ENCODE results near the gene BEST3.
A peak's percentile ranks its signal among the peaks of the same experiment; 100 is the strongest.

Gene BEST3

DNA sequence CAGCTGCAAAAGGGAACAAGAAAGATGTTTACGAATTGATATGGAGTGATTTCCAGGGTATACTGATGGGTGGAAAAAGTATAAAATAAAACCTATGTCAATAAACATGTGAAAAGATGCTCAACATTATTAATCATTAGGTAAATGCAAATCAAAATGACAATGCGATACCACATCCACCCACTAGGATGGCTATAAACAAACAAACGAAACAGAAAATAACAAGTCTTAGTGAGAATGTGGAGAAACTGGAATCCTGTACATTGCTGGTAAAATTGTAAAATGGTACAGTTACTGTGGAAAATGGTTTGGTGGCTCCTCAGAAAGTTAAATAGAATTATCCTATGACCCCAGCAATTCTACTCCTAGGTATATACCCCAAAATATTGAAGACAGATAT, 9.5 kb upstream of the BEST3 start:
- H3K36me3 ChIP-seq (ENCODE audit: control insufficient read depth in 1 of 2, insufficient read depth in 2 of 2, low read length in 2 of 2): no peaks in the 10 kb centered on the region
- no peaks in the 10 kb centered on the region for H3K79me2 ChIP-seq (ENCODE audit: control insufficient read depth, insufficient read depth, low read length, poor library complexity)
- no peak overlapping the region for H3K27ac ChIP-seq (ENCODE audit: low read depth, low read length)
- DNase-seq: peak in 1 of 2 donors; percentile 51
- H3K9ac ChIP-seq (ENCODE audit: low read length): no peak overlapping the region
- no peaks in the 10 kb centered on the region for H3K4me1 ChIP-seq (ENCODE audit: control insufficient read depth in 1 of 2, insufficient read depth in 2 of 2, low read length in 2 of 2)
- H2BK120ac ChIP-seq (ENCODE audit: insufficient read depth, low read length, poor library complexity): no peak overlapping the region
- no peak overlapping the region for H3K4me3 ChIP-seq (ENCODE audit: low read depth, low read length)
- H4K8ac ChIP-seq (ENCODE audit: low read depth, low read length): no peak overlapping the region
- no peak overlapping the region for H4K91ac ChIP-seq (ENCODE audit: low read depth, low read length)
- no peak overlapping the region for H2AFZ ChIP-seq (ENCODE audit: insufficient read depth, low read length, poor library complexity)
- H3K9me3 ChIP-seq (ENCODE audit: insufficient read depth, low read depth, low read length): no peaks in the 10 kb centered on the region
- H4K12ac ChIP-seq (ENCODE audit: low read depth, low read length): no peak overlapping the region
- H3K27me3 ChIP-seq (ENCODE audit: insufficient read depth, low read length): no peaks in the 10 kb centered on the region
- H2AK5ac ChIP-seq (ENCODE audit: low read length): no peak overlapping the region
- no CpG with 5 or more reads among the region's 3 CpGs for WGBS (ENCODE audit: extremely low coverage, insufficient coverage, insufficient read length)
- H2BK12ac ChIP-seq (ENCODE audit: low read length): no peak overlapping the region
- H2BK5ac ChIP-seq (ENCODE audit: low read depth, low read length, poor library complexity): no peak overlapping the region
- no peak overlapping the region for H3K4ac ChIP-seq (ENCODE audit: low read depth, low read length)
- no peak overlapping the region for H3K18ac ChIP-seq (ENCODE audit: low read length)
- no peak overlapping the region for H3K4me2 ChIP-seq (ENCODE audit: low read length)
- no peaks in the 10 kb centered on the region for H3K79me1 ChIP-seq (ENCODE audit: low read length)
- no peak overlapping the region for H3K23ac ChIP-seq (ENCODE audit: low read length)
- H3K14ac ChIP-seq (ENCODE audit: low read length): no peak overlapping the region

DNA sequence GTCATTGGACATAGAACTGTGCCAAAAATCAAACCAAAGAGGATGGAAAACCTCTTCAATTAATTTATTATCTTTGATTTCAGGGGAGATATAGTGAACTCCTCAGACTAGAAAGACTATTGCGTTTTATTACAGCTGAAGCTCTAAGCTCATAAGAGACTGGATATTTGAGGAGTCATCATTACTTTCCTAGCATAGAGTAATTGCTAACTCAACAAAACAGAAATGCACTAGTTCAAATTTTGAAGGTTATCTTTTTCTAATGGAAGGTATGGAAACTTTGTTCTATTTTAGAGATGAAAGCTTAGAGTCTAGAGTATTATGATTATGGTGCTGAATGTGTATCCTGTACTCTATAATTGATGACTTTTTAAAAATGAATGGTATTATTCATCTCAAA, 5.3 kb upstream of the BEST3 start:
- Histone ChIP-seq H3K27ac (ENCODE audit: low read depth, low read length) (no peak overlapping the region), H4K12ac (ENCODE audit: low read depth, low read length) (no peak overlapping the region), H3K27me3 (ENCODE audit: insufficient read depth, low read length) (no peaks in the 10 kb centered on the region)

DNA sequence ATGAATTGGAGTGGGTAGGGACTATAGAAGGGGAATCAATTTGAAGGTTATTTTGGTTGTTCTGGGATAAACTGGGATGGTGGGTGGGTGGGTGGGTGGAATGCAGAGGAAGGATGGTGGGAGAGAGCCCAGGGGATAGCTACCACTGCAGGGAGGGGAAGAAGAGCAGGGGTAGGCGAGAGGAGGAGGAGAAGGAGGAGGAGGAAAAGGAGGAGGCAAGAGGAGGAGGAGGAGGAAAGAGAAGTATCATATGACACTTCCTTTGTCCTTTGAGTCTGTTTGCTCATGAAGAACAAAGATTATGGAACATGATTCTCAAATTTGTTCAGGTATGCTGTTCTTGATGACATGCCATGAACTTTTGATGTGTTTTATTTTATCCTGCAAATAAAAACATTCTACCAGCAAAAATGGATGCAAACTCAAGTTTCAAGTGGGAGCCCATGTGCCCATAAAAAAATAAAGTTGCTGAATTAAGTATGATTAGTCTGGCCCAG, 4.1 kb upstream of the BEST3 start:
- Histone ChIP-seq H2AFZ (ENCODE audit: insufficient read depth, low read length, poor library complexity) (no peak overlapping the region), H3K9ac (ENCODE audit: low read length) (no peak overlapping the region), H3K4ac (ENCODE audit: low read depth, low read length) (no peak overlapping the region), H3K4me3 (ENCODE audit: low read depth, low read length) (no peak overlapping the region), H3K79me2 (ENCODE audit: control insufficient read depth, insufficient read depth, low read length, poor library complexity) (no peaks in the 10 kb centered on the region), H3K36me3 (ENCODE audit: control insufficient read depth in 1 of 2, insufficient read depth in 2 of 2, low read length in 2 of 2) (no peaks in the 10 kb centered on the region), H3K79me1 (ENCODE audit: low read length) (no peaks in the 10 kb centered on the region), H2BK120ac (ENCODE audit: insufficient read depth, low read length, poor library complexity) (no peak overlapping the region), H4K91ac (ENCODE audit: low read depth, low read length) (peak overlapping the region; percentile 37), H2BK5ac (ENCODE audit: low read depth, low read length, poor library complexity) (no peak overlapping the region), H4K12ac (ENCODE audit: low read depth, low read length) (no peak overlapping the region), H2BK12ac (ENCODE audit: low read length) (no peak overlapping the region), H3K18ac (ENCODE audit: low read length) (no peak overlapping the region), H4K8ac (ENCODE audit: low read depth, low read length) (no peak overlapping the region), H3K4me2 (ENCODE audit: low read length) (no peak overlapping the region), H3K9me3 (ENCODE audit: insufficient read depth, low read depth, low read length) (no peaks in the 10 kb centered on the region), H3K27ac (ENCODE audit: low read depth, low read length) (no peak overlapping the region), H2AK5ac (ENCODE audit: low read length) (no peak overlapping the region), H3K23ac (ENCODE audit: low read length) (no peak overlapping the region), H3K14ac (ENCODE audit: low read length) (no peak overlapping the region), H3K4me1 (ENCODE audit: control insufficient read depth in 1 of 2, insufficient read depth in 2 of 2, low read length in 2 of 2) (no peaks in the 10 kb centered on the region), H3K27me3 (ENCODE audit: insufficient read depth, low read length) (no peaks in the 10 kb centered on the region)
- WGBS (ENCODE audit: extremely low coverage, insufficient coverage, insufficient read length): no CpG with 5 or more reads among the region's 1 CpG
- DNase-seq: no peak

More for the DNA sequence above, 5.3 kb upstream of the BEST3 start:
- no peak overlapping the region for H2BK120ac ChIP-seq (ENCODE audit: insufficient read depth, low read length, poor library complexity)
- H2AFZ ChIP-seq (ENCODE audit: insufficient read depth, low read length, poor library complexity): no peak overlapping the region
- no peak overlapping the region for H2BK12ac ChIP-seq (ENCODE audit: low read length)
- no peaks in the 10 kb centered on the region for H3K9me3 ChIP-seq (ENCODE audit: insufficient read depth, low read depth, low read length)
- H4K91ac ChIP-seq (ENCODE audit: low read depth, low read length): no peak overlapping the region
- no CpG with 5 or more reads among the region's 1 CpG for WGBS (ENCODE audit: extremely low coverage, insufficient coverage, insufficient read length)
- no peak for DNase-seq
- H3K4me2 ChIP-seq (ENCODE audit: low read length): no peak overlapping the region
- no peaks in the 10 kb centered on the region for H3K4me1 ChIP-seq (ENCODE audit: control insufficient read depth in 1 of 2, insufficient read depth in 2 of 2, low read length in 2 of 2)
- no peak overlapping the region for H3K14ac ChIP-seq (ENCODE audit: low read length)
- H3K4ac ChIP-seq (ENCODE audit: low read depth, low read length): no peak overlapping the region
- no peaks in the 10 kb centered on the region for H3K79me1 ChIP-seq (ENCODE audit: low read length)
- no peak overlapping the region for H3K4me3 ChIP-seq (ENCODE audit: low read depth, low read length)
- no peak overlapping the region for H2AK5ac ChIP-seq (ENCODE audit: low read length)
- H4K8ac ChIP-seq (ENCODE audit: low read depth, low read length): no peak overlapping the region
- no peak overlapping the region for H3K9ac ChIP-seq (ENCODE audit: low read length)
- no peaks in the 10 kb centered on the region for H3K36me3 ChIP-seq (ENCODE audit: control insufficient read depth in 1 of 2, insufficient read depth in 2 of 2, low read length in 2 of 2)
- no peak overlapping the region for H3K23ac ChIP-seq (ENCODE audit: low read length)
- no peak overlapping the region for H2BK5ac ChIP-seq (ENCODE audit: low read depth, low read length, poor library complexity)
- no peaks in the 10 kb centered on the region for H3K79me2 ChIP-seq (ENCODE audit: control insufficient read depth, insufficient read depth, low read length, poor library complexity)
- H3K18ac ChIP-seq (ENCODE audit: low read length): no peak overlapping the region

DNA sequence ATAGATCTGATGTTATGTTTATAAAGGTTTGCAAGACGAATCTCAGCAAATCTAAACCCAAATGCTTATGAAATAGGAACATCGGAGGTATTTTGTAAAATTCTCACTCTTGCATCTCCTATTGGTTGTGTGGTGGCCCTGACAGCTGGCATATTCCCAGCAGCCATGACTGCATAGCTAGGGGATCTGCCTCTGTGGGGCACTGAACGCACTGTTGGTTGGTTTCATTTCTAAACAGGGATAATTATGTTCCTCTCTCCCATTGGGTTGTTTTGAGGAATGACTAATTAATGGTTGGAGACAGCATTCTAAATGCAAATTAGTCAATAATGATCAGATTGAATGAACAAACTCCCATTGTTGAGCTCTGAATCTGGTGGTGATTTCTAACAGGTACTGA, 2.7 kb upstream of the BEST3 start:
- no peak overlapping the region for H2AFZ ChIP-seq (ENCODE audit: insufficient read depth, low read length, poor library complexity)
- H3K9me3 ChIP-seq (ENCODE audit: insufficient read depth, low read depth, low read length): no peaks in the 10 kb centered on the region
- no peak overlapping the region for H2BK5ac ChIP-seq (ENCODE audit: low read depth, low read length, poor library complexity)
- no peak overlapping the region for H2BK120ac ChIP-seq (ENCODE audit: insufficient read depth, low read length, poor library complexity)
- no peak overlapping the region for H3K9ac ChIP-seq (ENCODE audit: low read length)
- no peaks in the 10 kb centered on the region for H3K79me2 ChIP-seq (ENCODE audit: control insufficient read depth, insufficient read depth, low read length, poor library complexity)
- no peak overlapping the region for H3K4ac ChIP-seq (ENCODE audit: low read depth, low read length)
- H3K27ac ChIP-seq (ENCODE audit: low read depth, low read length): no peak overlapping the region
- no peak overlapping the region for H3K4me2 ChIP-seq (ENCODE audit: low read length)
- no peak overlapping the region for H2BK12ac ChIP-seq (ENCODE audit: low read length)
- H3K23ac ChIP-seq (ENCODE audit: low read length): no peak overlapping the region
- no peak overlapping the region for H4K8ac ChIP-seq (ENCODE audit: low read depth, low read length)
- H4K12ac ChIP-seq (ENCODE audit: low read depth, low read length): no peak overlapping the region
- DNase-seq: no peak
- H3K27me3 ChIP-seq (ENCODE audit: insufficient read depth, low read length): no peaks in the 10 kb centered on the region
- no peaks in the 10 kb centered on the region for H3K36me3 ChIP-seq (ENCODE audit: control insufficient read depth in 1 of 2, insufficient read depth in 2 of 2, low read length in 2 of 2)
- no peaks in the 10 kb centered on the region for H3K79me1 ChIP-seq (ENCODE audit: low read length)
- no peak overlapping the region for H3K4me3 ChIP-seq (ENCODE audit: low read depth, low read length)
- no peak overlapping the region for H4K91ac ChIP-seq (ENCODE audit: low read depth, low read length)
- H3K4me1 ChIP-seq (ENCODE audit: control insufficient read depth in 1 of 2, insufficient read depth in 2 of 2, low read length in 2 of 2): no peaks in the 10 kb centered on the region
- H2AK5ac ChIP-seq (ENCODE audit: low read length): no peak overlapping the region
- WGBS (ENCODE audit: extremely low coverage, insufficient coverage, insufficient read length): no CpG with 5 or more reads among the region's 3 CpGs
- H3K14ac ChIP-seq (ENCODE audit: low read length): no peak overlapping the region
- H3K18ac ChIP-seq (ENCODE audit: low read length): no peak overlapping the region

Data from trophoblast cell (in vitro differentiated cells and primary cell).